NT2/D1 (cell line): ENCODE data around the gene MAPK10.

Experiments used
- DNase-seq: peaks from one replicate; pipeline ENCODE4 v3.0.0-alpha.2; 2011; ENCODE audit warnings: low read depth, low spot score
- H3K27me3 ChIP-seq: 2 replicates; pipeline ENCODE4 v1.6.0; 2011; ENCODE audit warnings: mild to moderate bottlenecking; ENCODE audit not compliant: insufficient read length, insufficient read depth
- H3K36me3 ChIP-seq: 2 replicates; pipeline ENCODE4 v1.6.1; 2011; ENCODE audit warnings: mild to moderate bottlenecking, low read length, mixed read lengths; ENCODE audit not compliant: insufficient read depth, insufficient read length
- H3K4me1 ChIP-seq: 2 replicates; pipeline ENCODE4 v1.5.1; 2011; ENCODE audit not compliant: insufficient read depth, insufficient read length
- H3K4me3 ChIP-seq: 2 replicates; pipeline ENCODE4 v1.5.1; 2011; ENCODE audit warnings: low read depth; ENCODE audit not compliant: insufficient read length
- H3K9ac ChIP-seq: 2 replicates; pipeline ENCODE4 v1.6.0; 2011; ENCODE audit warnings: low read depth; ENCODE audit not compliant: insufficient read length
- H3K9me3 ChIP-seq: 2 replicates; pipeline ENCODE4 v1.5.1; 2011; ENCODE audit warnings: mild to moderate bottlenecking, low read length; ENCODE audit not compliant: insufficient read depth
- SUZ12 ChIP-seq: IDR thresholded peaks from 2 replicates; pipeline ENCODE4 v1.6.1; 2011; ENCODE audit not compliant: insufficient read length, insufficient read depth; ENCODE audit errors: extremely low read depth
- YY1 ChIP-seq: IDR thresholded peaks from 2 replicates; pipeline ENCODE4 v1.6.1; 2011; ENCODE audit not compliant: insufficient read length, insufficient read depth
- ZNF274 ChIP-seq: IDR thresholded peaks from 2 replicates; pipeline ENCODE4 v1.6.1; 2011; ENCODE audit warnings: mild to moderate bottlenecking, low read depth, low read length

Gene MAPK10

GRCh38 chr4:86058621-86059020 lies 301.2 kb downstream of the MAPK10 start:
- H3K4me1 ChIP-seq = no peaks in the 10 kb centered on the region
- H3K9ac ChIP-seq = no peak overlapping the region
- DNase-seq = no peak
- no peaks in the 10 kb centered on the region for H3K27me3 ChIP-seq
- no peaks in the 10 kb centered on the region for H3K36me3 ChIP-seq
- TF ChIP-seq ZNF274 = no peak
- no peak for TF ChIP-seq SUZ12
- TF ChIP-seq YY1 = no peak
- H3K4me3 ChIP-seq = no peak overlapping the region
- H3K9me3 ChIP-seq = no peaks in the 10 kb centered on the region

DNA sequence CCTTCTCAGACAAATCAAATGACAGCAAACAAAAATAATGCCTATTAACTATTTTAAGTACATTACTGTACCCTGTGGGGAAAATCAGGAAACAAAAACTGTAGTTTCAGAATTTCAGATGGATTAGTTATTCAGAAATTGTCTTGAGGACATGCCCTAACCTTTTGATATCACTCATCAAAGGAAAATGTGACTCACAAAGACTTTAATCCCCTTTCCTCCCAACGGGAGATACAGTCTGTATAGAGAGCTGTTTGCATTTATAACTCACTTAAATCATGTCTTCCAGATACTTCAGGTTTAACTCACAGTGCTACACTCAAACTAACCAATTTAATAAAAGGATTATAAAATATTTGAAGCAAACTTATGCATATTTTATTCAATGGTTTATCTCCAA lies 304.0 kb downstream of the MAPK10 start:
- DNase-seq = no peak
- Histone ChIP-seq H3K27me3 (no peaks in the 10 kb centered on the region), H3K9ac (no peak overlapping the region), H3K4me1 (no peaks in the 10 kb centered on the region), H3K4me3 (no peak overlapping the region), H3K9me3 (no peaks in the 10 kb centered on the region), H3K36me3 (no peaks in the 10 kb centered on the region)
- TF ChIP-seq YY1 = no peak
- TF ChIP-seq SUZ12 = no peak
- TF ChIP-seq ZNF274 = no peak

DNA sequence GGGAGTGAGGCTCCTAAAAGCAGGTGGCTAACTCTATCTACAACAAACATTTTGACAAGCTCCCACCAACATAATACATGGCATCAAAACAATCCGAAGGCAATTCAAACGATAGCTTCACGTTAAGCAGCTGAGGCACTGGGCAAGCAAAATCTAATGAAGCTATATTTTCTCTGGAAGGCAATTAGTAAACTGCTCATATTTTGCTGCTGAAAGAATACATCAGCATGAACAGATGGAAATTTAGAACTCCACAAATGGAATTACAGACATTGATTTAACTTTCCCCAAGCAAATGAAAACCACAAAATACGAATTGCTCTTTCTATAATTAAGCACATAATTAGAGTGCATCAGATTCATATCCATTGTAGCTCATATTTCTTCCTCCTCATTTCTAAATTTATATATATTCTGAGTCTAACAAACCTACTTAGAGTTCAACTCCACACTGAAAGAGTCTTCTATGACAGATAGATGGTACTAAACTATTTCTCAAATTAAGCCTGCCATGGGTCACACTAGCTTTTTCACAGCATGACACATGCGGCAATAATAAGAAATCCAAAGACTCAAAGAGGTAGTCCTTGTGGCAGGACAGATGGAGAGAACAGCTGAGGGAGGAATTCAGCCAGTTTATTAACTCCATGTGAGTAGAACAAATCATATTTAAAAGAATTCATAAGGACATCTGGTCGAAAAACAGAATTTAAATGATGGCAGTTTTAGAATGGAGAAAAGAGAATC lies 305.4 kb downstream of the MAPK10 start:
- no peaks in the 10 kb centered on the region for H3K27me3 ChIP-seq

DNA sequence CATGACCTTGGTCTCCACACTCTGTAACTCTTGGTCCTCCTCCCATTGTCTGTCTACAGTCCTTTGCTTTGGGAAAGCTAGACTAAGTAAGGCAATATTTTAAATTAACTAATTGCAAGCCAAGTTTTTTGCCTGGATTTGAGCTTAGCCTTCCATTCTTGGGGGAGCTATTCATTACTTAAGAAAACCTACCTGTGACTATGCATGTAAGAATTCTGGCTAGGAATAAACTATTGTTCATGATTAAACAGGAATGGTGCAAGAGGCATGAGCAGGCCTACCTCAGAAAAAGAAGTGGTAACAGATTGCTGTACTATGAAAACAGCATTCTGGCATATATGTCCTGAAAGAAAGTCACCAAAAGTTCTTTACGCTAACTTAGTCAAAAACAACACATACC lies 309.4 kb downstream of the MAPK10 start:
- Histone ChIP-seq H3K36me3 (no peaks in the 10 kb centered on the region), H3K9ac (no peak overlapping the region), H3K4me3 (no peak overlapping the region), H3K27me3 (no peaks in the 10 kb centered on the region), H3K9me3 (no peaks in the 10 kb centered on the region), H3K4me1 (no peaks in the 10 kb centered on the region)
- TF ChIP-seq ZNF274 (no peak), YY1 (no peak), SUZ12 (no peak)
- no peak for DNase-seq

More for the DNA sequence above, 305.4 kb downstream of the MAPK10 start:
- no peak overlapping the region for H3K9ac ChIP-seq
- no peak overlapping the region for H3K4me3 ChIP-seq
- no peaks in the 10 kb centered on the region for H3K4me1 ChIP-seq
- DNase-seq = no peak
- no peaks in the 10 kb centered on the region for H3K9me3 ChIP-seq
- no peaks in the 10 kb centered on the region for H3K36me3 ChIP-seq
- TF ChIP-seq YY1 (no peak), ZNF274 (no peak), SUZ12 (no peak)

GRCh38 chr4:86048426-86048825 lies 311.4 kb downstream of the MAPK10 start:
- Histone ChIP-seq H3K4me3 (no peak overlapping the region), H3K4me1 (no peaks in the 10 kb centered on the region), H3K9ac (no peak overlapping the region), H3K9me3 (no peaks in the 10 kb centered on the region), H3K36me3 (no peaks in the 10 kb centered on the region), H3K27me3 (no peaks in the 10 kb centered on the region)
- TF ChIP-seq YY1 = no peak
- no peak for TF ChIP-seq ZNF274
- no peak for TF ChIP-seq SUZ12
- no peak for DNase-seq

DNA sequence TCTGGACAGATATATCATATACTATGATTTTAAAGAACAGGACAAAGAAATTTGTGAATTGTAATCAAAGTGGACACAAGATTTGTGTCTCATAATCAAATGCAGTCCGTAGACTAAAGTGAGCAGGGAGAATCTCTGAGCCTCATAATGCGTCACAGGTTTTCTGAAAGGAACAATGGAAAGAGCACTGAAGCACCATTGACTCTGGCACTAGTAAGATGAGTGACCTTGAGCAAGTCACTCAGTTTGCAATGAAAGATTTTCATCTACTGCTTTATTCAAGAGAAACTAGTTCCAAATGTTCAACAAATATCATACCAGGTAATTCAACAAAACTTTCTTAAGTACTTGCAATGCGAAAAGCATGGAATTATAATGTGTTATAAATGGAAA lies 315.3 kb downstream of the MAPK10 start:
- no peaks in the 10 kb centered on the region for H3K36me3 ChIP-seq
- H3K27me3 ChIP-seq = no peaks in the 10 kb centered on the region
- no peak overlapping the region for H3K4me3 ChIP-seq
- H3K4me1 ChIP-seq = no peaks in the 10 kb centered on the region
- no peak for DNase-seq
- no peaks in the 10 kb centered on the region for H3K9me3 ChIP-seq
- no peak overlapping the region for H3K9ac ChIP-seq
- TF ChIP-seq YY1 = no peak
- TF ChIP-seq SUZ12 = no peak
- no peak for TF ChIP-seq ZNF274

GRCh38 chr4:86043755-86044592 lies 315.9 kb downstream of the MAPK10 start:
- no peak overlapping the region for H3K4me3 ChIP-seq
- H3K36me3 ChIP-seq = no peaks in the 10 kb centered on the region
- H3K9ac ChIP-seq = no peak overlapping the region
- H3K9me3 ChIP-seq = no peaks in the 10 kb centered on the region
- no peaks in the 10 kb centered on the region for H3K4me1 ChIP-seq
- DNase-seq = no peak
- H3K27me3 ChIP-seq = no peaks in the 10 kb centered on the region
- no peak for TF ChIP-seq YY1
- TF ChIP-seq SUZ12 = no peak
- no peak for TF ChIP-seq ZNF274
